SKM-1 treated with dmso at 0.1 percent for 144 hours (cell line): ENCODE measurements around the gene KRT81.
"Not testable (repeated sequence)": the region's sequence is repeated elsewhere in the genome, so short reads cannot be mapped to it uniquely, and the experiment has no call there.

Experiments
- DNase-seq: peaks from one replicate; lab custom pipeline; 2025; ENCODE audit not compliant: unreplicated experiment; lab: John Stamatoyannopoulos, UW

KRT81 gene

DNA sequence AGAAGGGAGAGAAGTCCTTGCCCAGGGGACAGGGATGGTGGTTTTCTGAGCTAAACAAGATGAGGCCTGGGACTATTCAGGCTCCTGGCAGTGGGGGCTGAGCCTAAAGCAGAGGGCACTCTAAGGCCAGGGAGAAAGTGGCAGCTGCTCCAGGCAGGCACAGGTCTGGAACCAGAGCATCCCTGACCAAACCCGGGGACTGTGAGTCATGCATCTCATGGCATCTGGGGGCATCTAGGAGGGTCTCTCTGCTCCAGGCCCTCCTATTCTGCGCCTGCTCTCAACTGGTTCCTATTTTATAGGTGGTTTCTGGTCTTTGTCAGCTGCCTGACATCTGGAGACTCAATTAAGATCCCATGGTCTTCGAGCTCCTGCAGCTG, 46.7 kb downstream of the KRT81 start:
- no peak for DNase-seq

DNA sequence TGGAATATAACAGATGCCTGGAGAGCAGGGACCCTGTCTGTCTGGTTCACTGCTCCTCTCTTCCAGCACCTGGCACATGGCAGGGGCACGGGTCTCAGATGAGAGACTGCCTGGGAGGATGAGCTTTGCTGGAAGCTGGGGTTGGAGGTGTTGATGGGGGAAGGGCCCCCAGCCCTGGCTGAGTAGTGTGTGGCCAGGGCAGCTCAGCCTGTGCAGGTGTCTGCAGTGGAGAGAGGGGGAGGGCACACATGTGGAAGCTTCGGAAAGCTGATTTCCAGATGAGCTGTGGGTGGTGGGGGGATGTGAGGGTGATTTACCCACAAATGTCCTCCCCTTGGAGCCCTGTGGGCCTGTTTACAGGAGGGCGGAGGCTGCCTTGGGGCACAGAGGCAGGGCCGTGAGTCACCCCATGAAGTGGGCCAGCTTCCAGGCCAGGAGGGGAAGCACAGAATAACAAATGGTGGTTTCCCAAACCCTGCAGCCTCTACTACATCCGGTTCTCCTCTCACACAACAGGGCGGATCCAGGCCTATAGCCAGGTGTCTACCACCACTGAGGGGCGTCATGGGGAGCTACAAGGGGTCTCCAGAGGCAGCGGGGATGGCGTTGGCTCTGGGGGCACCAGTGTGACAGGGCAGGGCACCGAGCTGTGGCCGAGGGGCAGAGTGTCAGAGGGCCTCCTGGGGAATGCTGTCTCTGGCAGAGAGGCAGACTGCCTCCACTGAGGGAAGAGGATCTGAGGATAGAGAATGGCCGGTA, 47.3 kb downstream of the KRT81 start:
- no peak for DNase-seq

DNA sequence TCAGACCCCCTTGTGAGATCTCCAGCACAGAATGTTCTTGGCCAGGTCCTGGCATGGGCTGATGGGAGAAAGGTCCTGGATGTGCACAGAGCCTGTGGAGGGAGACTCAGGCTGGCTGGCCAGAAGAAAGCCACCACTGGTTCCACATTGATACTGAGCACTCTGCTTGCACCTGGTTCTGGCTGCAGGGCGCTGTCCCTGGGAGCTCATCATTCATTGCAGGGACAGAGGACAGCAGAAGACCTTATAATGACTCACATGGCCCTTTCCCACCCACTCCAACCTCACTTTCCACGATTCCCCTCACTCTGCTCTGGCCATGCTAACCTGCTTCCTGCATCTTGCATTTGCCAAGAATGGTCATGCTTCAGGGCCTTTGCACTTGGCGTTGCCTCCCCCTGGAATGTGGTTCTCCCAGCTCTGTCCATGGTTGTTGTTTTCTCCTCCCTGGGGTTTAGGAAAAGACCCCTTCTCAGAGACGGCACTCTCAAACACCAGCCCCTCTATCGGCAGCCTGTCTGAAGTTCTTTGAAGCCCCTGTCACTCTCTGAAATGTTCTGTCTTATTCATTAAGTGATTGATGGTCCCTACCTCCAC, 48.0 kb downstream of the KRT81 start:
- DNase-seq: no peak

DNA sequence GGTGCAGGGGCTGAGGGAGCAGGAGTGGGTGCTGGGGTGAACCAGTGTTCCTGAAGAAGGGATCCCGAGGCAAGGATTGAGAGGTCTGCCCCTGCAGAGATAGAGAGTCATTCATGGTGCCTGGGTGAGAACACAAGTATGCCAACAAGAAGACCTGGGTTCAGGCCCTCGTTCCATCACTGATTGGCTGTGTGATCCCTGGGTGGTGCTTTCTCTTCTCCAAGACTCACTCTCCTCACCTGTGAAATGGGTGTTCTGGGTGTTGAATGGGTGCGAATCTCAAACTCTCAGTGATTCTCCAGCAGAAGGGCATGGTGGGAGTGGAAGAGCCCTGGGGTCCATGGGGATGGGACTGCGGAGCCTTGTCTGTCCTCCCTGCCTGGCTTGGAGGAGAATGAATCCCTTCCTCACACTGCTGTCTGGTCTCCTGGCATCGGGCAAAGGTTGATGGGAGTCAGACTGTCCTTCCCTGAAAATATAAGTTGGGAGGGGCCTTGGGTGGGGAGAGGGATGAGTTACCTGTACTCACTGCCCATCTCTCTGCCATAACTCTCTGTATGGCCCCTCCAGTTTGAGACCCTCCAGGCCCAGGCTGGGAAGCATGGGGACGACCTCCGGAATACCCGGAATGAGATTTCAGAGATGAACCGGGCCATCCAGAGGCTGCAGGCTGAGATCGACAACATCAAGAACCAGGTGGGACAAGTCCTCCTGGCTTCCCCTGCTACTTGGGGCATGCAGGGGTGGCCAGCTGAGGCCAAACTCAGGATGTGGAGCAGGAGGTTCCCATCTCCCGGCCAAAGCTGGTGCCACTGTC, 48.7 kb downstream of the KRT81 start:
- DNase-seq: no peak

DNA sequence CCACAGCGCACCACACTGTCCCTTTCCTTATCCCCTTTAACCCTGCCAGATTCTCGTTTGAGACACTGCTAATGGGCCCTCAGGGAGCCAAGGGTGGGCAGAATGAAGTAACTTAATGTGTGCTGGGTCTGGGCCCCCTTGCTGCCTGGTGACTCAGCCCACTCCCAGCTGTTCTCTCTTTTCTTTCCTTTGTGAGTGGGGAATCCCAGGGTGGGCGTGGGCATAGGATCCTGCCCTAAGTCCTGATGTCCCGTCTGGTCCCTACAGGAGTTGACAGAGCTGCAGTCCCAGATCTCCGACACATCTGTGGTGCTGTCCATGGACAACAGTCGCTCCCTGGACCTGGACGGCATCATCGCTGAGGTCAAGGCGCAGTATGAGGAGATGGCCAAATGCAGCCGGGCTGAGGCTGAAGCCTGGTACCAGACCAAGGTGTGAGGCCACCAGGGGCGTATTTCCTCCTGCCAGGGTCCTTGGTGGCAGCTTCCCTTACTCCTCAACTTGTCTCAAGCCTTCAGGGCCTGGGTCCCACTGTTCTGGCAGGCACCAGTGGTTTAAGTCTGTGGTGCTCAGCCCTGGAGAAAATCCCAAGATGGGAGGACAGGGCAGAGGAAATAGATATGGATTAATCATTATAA, 50.0 kb downstream of the KRT81 start:
- no peak for DNase-seq

DNA sequence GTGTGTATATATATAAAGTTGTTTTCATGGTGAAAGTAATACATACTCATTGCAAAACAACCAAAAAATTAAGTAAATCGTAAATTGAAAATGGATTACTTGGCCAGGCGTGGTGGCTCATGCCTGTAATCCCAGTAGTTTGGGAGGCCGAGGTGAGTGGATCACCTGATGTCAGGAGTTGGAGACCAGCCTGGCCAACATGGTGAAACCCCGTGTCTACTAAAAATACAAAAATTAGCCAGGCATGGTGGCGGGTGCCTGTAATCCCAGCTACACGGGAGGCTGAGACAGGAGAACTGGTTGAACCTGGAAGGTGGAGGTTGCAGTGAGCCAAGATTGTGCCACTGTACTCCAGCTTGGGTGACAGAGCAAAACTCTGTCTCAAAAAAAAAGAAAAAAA, 51.1 kb downstream of the KRT81 start:
- DNase-seq: not testable (repeated sequence)

DNA sequence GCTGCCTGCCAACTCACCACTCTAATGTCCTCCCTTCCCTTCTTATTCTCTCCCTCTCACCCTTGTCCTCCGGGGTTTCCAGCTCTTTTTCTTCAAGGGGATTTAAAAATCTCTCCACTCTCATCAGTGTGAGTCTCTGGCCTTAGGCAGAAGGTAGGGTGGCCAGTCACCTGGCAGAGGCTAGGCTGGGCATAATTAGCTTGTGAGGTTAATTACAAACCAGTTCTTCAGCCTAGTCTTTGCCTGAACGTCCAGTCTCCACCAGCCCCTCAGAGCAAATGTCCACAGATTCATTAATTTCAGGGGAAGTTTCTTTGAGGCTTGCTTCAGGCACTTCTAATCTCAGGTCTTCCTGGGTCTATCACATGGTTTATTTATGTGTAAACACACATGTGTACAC, 51.6 kb downstream of the KRT81 start:
- DNase-seq: no peak

DNA sequence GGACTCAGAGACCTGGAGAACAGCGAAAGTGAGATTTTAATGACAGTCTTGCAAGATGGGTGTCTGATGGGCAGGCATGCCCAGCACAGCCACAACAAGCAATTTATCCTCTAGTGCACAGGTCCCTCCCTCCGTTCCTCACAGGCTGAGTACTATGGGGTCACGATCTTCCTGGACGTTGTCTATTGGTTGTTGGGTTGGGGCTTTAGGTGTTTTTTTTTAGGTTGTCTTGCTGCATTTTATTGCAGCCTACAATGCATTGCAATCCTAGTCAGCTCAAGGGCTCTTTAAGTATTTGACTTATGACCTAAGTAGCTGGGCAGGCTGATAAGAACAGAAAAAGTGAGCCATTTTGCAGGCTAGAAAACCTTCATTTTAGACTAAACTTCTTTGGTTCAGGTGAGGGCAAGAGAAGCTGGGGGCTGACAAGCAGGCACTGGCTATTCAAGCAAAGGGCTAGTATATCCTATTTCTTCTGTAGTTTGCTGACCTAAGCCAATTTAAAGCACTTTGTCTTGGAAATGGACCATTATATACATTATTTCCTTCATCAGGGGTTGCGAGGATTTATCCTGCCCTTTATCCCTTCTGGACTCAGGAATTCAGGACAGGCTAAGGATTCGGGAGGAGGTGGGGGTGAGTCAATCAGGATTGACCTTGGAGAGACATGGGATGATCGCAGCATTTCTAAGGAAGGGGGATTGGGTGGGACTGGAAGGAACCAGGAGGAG, 52.3 kb downstream of the KRT81 start:
- no peak for DNase-seq

DNA sequence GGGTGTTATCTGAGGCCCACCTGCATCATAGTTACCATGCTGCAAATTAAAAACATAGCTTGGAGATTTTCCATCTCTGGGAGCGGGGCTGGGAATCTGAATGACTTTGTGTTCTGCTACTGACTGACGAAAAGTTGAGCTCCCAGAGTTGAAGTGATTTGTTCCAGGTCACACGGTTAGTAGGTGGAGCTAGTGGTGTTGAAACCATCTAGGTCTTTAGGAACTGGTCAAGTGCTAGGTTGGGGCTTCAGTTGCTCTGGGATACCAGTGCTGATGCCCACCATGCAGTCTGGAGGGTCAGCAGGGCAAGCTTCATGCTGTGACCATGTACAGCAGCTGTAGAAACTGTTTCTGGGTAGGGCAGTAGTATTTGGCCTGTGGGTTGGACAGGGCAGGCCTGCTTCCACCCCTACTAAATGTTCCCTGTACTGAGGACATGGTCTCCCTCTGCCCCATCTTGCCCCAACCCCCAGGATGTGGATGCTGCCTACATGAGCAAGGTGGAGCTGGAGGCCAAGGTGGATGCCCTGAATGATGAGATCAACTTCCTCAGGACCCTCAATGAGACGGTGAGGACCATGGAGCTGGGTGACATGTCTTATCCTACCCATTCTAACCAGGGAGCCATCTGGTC, 53.0 kb downstream of the KRT81 start:
- DNase-seq: no peak

DNA sequence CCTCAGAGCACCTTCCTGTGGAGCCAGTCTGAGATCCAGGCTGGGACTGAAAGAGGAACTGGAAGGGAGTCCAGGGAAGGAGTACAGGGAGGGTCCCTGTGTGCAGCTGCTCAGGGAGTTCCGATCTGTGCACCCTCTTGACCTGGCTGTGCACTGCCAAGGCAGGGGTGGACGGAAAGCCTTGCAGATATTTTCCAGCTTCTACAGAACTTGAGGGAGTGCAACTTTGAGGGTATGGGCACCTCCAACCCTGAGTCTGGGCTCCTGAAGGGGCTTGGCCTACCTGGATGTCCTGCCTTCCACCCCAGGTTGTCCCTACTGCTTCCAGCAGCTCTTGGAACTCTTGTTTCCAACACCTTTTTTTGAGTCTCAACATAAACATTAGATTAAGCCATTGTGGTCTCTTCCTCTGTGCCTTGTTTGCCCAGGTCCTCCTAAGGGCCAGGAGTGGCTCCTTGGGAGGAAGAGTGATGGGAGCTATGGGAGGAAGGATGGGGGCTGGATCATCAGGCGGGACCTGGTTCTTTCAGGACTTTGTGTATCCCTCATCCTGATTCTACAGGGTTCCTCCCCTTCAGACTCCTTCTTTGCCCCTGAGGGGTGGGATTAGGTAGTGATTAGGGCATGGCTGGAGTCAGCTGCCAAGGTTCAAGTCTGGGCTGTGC, 54.8 kb downstream of the KRT81 start:
- DNase-seq: no peak
